Right lobe of liver (tissue), 6 donors: ENCODE data around the gene ITCH. TPM values are rescaled to one million over a fixed set of nuclear protein-coding genes. Genes with fewer than 3 reads are reported as not detected.
"Not testable (repeated sequence)": the region's sequence is repeated elsewhere in the genome, so short reads cannot be mapped to it uniquely, and the experiment has no call there.

ENCODE experiments used
- ATAC-seq, 4 donors: fragments of 200-7000 bp; cut with Tn5 transposase; one replicate each; pipeline ENCODE4 v1.9.1; 2020; ENCODE audit warnings: mild to moderate bottlenecking in 4 of 4, moderate library complexity in 4 of 4
- DNase-seq, 3 donors: peaks; one replicate each; pipeline ENCODE4 v3.0.0-alpha.2; 2020
- H3K27ac ChIP-seq, 3 donors: fragments of 200-600 bp; one replicate each; pipeline ENCODE4 v1.8.0; 2022
- H3K27me3 ChIP-seq, 2 donors: fragments of 200-600 bp; one replicate each; pipeline ENCODE4 v1.8.0; 2022
- H3K36me3 ChIP-seq, 4 donors: fragments of 200-600 bp; sonication (generic) in 1 of 4; one replicate each; pipeline versions ENCODE4 v1.5.1 to v1.8.0; 2017 to 2022; ENCODE audit warnings: control low read depth in 1 of 4
- H3K4me1 ChIP-seq, 4 donors: fragments of 200-600 bp; sonication (generic) in 1 of 4; one replicate each; pipeline versions ENCODE4 v1.5.1 to v1.8.0; 2017 to 2022; ENCODE audit warnings: control low read depth in 1 of 4
- H3K4me3 ChIP-seq, 3 donors: fragments of 200-600 bp; one replicate each; pipeline ENCODE4 v1.8.0; 2022
- H3K9me3 ChIP-seq, 4 donors: fragments of 200-600 bp; sonication (generic) in 1 of 4; one replicate each; pipeline versions ENCODE4 v1.5.1 to v1.8.0; 2017 to 2022; ENCODE audit warnings: control low read depth in 1 of 4
- POLR2A ChIP-seq: fragments of 450-650 bp; IDR thresholded peaks from one replicate; pipeline ENCODE4 v1.6.1; 2017; ENCODE audit warnings: antibody characterized with exemption, mild to moderate bottlenecking
- WGBS: methylation state at CpG from one replicate; pipeline ENCODE4 v1.1.6; 2018; ENCODE audit warnings: low coverage, low lambda C conversion rate; ENCODE audit not compliant: insufficient coverage; ENCODE audit errors: missing lambda C conversion rate; 5-methylcytosine and 5-hydroxymethylcytosine counted together
- intact Hi-C, 2 donors: fragments of 100-400 bp; cut with DNase I; formaldehyde crosslinking; loops; one replicate each; pipeline versions ENCODE4 v1.11.2 to v1.14.1; 2022
- total RNA-seq, 6 experiments: library from RNA; depleted of rRNA in 2 of 6; stranded (reverse); fragments of >200 nt in 2 of 6; fragmentation: NEBNext Ultra II Directional in 3 of 6; extraction: Animal tissue kit (Norgen Biotek cat#: 25700) in 3 of 6; gene quantifications; one replicate each; pipeline versions ENCODE4 v1.1.0 to v1.2.4, GENCODE V29; 2016 to 2023
- TF ChIP-seq, protein P1 (sequence below), 4 donors: fragments of 200-600 bp in 3 of 4; fragments of 450-650 bp in 1 of 4; IDR thresholded peaks; one replicate each; pipeline versions ENCODE4 v1.5.1 to v1.8.0; 2016 to 2022; ENCODE audit warnings: antibody characterized with exemption in 4 of 4, mild to moderate bottlenecking in 2 of 4
- donor health status: DM: no; HTN: yes; CAD: no.
- donor health status: DM: no; HTN: no; CAD: no.
- donor health status: DM: no; HTN: no; CAD: no.
- donor health status: DM: no; HTN: yes; CAD: no.
- donor health status: DM: no; HTN: yes; CAD: no.

The ITCH gene
- total RNA-seq, 6 experiments from 2014 or later, result 32.8 to 71.4 (median 44.1) TPM

DNA sequence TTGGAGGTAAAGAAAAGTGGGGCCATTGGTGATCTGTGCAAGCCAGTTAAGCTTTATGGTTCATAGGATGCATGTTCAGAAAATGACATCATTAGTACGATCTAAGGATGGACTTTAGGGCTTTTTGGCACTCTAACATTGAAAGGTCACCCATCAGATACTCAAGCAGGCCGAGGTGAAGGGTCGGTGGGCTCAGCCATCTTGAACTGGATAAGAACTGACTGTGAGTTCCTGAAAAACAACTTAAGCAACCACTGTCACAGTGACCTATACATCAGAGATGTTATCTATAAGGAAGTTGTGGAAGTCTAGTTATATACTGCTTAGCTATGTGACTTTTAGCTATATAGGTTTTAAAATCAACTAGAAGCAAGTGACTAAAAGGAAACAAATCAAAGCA is 13.0 kb upstream of the ITCH start:
- H3K9me3 ChIP-seq, result no peaks in the 10 kb centered on the region
- DNase-seq (no peak), ATAC-seq (no peak)
- TF ChIP-seq POLR2A, result no peak
- TF ChIP-seq, protein P1, sequence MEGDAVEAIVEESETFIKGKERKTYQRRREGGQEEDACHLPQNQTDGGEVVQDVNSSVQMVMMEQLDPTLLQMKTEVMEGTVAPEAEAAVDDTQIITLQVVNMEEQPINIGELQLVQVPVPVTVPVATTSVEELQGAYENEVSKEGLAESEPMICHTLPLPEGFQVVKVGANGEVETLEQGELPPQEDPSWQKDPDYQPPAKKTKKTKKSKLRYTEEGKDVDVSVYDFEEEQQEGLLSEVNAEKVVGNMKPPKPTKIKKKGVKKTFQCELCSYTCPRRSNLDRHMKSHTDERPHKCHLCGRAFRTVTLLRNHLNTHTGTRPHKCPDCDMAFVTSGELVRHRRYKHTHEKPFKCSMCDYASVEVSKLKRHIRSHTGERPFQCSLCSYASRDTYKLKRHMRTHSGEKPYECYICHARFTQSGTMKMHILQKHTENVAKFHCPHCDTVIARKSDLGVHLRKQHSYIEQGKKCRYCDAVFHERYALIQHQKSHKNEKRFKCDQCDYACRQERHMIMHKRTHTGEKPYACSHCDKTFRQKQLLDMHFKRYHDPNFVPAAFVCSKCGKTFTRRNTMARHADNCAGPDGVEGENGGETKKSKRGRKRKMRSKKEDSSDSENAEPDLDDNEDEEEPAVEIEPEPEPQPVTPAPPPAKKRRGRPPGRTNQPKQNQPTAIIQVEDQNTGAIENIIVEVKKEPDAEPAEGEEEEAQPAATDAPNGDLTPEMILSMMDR (IDR thresholded peaks at IDR 0.05), result no peak
- intact Hi-C loops, result no loop called here
- H3K27ac ChIP-seq, result no peak overlapping the region
- peaks cover 0 to 6% (median 0%) of the 10 kb centered on the region in 4 donors for H3K4me1 ChIP-seq
- H3K36me3 ChIP-seq, result no peaks in the 10 kb centered on the region
- WGBS, result 57% methylated on average over 3 of the region's 3 CpGs
- H3K27me3 ChIP-seq, result no peaks in the 10 kb centered on the region
- no peak overlapping the region for H3K4me3 ChIP-seq

DNA sequence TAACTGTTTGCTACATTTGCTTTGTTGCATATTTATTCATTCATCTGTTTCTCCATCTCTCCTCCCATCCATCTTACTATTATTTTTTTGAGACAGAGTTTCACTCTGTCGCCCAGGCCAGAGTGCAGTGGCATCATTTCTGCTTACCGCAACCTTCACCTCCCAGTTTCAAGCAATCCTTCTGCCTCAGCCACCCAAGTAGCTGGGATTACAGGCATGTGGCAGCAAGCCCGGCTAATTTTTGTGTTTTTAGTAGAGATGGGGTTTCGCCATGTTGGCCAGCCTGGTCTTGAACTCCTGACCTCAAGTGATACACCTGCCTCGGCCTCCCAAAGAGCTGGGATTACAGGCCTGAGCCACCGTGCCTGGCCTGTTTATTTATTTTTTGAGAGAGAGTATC is 9.6 kb upstream of the ITCH start:
- DNase-seq, ATAC-seq, H3K4me1 ChIP-seq, H3K27ac ChIP-seq, intact Hi-C loops, H3K4me3 ChIP-seq, H3K27me3 ChIP-seq, H3K36me3 ChIP-seq, H3K9me3 ChIP-seq: not testable (repeated sequence)
- 77% methylated on average over 6 of the region's 6 CpGs for WGBS

DNA sequence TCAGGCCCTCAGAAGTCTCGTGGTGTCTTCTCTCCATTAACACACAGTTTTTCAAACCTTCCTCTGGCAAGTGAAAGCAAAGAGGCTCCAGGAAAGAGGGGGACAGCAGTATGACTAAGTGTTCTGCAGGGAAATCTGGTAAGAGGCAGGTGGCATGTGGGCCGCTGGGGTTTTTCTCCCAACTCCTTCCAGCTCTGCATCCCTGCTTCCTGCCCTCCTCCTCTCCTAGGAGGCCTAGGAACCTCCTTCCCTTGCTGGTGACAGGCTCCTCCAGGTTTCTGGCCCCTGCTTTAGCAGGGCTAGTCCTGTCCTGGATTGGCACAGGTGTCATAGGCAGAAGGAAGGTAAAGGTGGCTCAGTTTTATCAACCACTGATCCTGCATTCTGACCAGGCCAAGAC is 7.6 kb upstream of the ITCH start:
- TF ChIP-seq, protein P1 (IDR thresholded peaks at IDR 0.05), result no peak
- no peak for TF ChIP-seq POLR2A
- no peak for DNase-seq
- H3K27me3 ChIP-seq, result no peaks in the 10 kb centered on the region
- no peak overlapping the region for H3K4me3 ChIP-seq
- intact Hi-C loops, result no loop called here
- H3K4me1 ChIP-seq, result peaks cover 0 to 6% (median 0%) of the 10 kb centered on the region in 4 donors
- ATAC-seq, result no peak
- no peak overlapping the region for H3K27ac ChIP-seq
- WGBS, result 83% methylated on average over 1 of the region's 2 CpGs
- no peaks in the 10 kb centered on the region for H3K9me3 ChIP-seq
- H3K36me3 ChIP-seq, result no peaks in the 10 kb centered on the region

DNA sequence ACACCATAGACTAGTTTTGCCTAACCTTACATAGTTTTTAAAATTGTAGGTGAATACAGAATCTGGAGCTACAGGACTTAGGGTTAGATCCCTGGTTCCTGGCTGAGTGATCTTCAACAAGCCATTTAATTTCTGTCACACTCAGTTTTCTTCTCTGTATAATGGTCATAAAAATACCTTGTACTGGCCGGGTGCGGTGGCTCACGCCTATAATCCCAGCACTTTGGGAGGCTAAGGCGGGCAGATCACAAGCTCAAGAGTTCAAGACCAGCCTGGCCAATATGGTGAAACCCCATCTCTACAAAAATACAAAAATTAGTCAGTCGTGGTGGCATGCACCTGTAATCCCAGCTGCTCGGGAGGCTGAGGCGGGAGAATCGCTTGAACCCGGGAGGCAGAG is 3.3 kb upstream of the ITCH start:
- intact Hi-C loops, H3K27me3 ChIP-seq, H3K4me1 ChIP-seq, H3K27ac ChIP-seq, H3K9me3 ChIP-seq, H3K4me3 ChIP-seq, DNase-seq, ATAC-seq, H3K36me3 ChIP-seq: not testable (repeated sequence)
- WGBS, result 100% methylated on average over 4 of the region's 9 CpGs

DNA sequence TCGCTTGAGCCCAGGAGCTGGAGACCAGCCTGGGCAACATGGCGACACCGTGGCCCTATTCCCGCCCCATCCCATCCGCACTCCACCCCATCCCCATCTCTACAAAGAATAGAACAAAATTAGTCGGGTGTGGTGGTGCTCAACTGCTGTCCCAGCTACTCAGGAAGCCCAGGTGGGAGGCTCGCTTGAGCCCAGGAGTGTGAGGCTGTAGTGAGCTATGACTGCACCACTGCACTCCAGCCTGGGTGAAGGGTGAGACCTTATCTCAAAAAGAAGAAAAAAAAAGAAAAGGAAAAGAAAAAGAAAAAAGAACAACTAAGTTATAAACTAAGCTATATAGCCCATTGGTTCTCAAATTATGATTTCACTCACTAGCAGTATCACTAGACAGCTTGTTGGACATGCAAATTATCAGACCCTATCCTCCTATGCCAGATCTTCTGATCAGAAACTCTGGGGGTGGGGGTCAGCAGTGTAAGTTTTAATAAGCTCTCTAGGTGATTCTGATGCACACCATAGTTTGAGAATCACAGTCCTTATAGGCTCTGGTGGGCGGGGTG is 491 bp upstream of the ITCH start:
- no peak for ATAC-seq
- WGBS, result 82% methylated on average over 7 of the region's 8 CpGs

More for the DNA sequence above, 491 bp upstream of the ITCH start:
- TF ChIP-seq POLR2A, result no peak
- TF ChIP-seq, protein P1 (IDR thresholded peaks at IDR 0.05), result no peak
- Histone ChIP-seq H3K27me3 (no peaks in the 10 kb centered on the region), H3K9me3 (no peaks in the 10 kb centered on the region), H3K4me1 (peaks cover 0 to 31% (median 12%) of the 10 kb centered on the region in 4 donors), H3K36me3 (no peaks in the 10 kb centered on the region), H3K27ac (peak overlapping the region in 1 of 3 donors; percentile 96), H3K4me3 (peak overlapping the region; percentile 69 to 97 (median 95))
- no peak for DNase-seq
- intact Hi-C loops, result no loop called here
